ENCODE measurements around the gene MCM6.
"Not testable (repeated sequence)": the region's sequence is repeated elsewhere in the genome, so short reads cannot be mapped to it uniquely, and the experiment has no call there.

DNA sequence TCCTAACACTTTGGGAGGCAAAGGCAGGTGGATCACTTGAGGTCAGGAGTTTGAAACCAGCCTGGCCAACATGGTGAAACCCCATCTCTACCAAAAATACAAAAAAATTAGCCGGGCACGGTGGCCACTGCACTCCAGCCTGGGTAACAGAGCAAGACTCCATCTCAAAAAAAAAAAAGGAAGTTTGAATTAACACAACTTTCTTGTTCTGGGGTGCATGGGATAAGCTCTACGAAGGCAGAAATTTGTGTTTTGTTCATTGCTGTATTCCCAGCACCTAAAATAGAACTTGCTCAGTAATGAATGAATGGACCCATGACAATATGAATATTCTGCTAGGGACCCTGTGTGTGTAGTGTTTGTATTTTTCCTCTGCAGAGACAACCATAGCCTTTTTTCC is 68.4 kb downstream of the MCM6 start:
- not testable (repeated sequence) for TF ChIP-seq CTCF (conservative IDR thresholded peaks at IDR 0.05; ENCODE audit: low read depth, low read length); EZH2 (IDR thresholded peaks at IDR 0.05; ENCODE audit: low read length, unreplicated experiment); EZH2phosphoT487 (IDR thresholded peaks at IDR 0.05; ENCODE audit: borderline replicate concordance, low read length)

Data from PC-3 (cell line).